Activated CD4-positive, alpha-beta T cell treated with anti-CD3 and anti-CD28 coated beads, Interleukin-2, amount 10 ng/mL, durations not matched to agents 24 days and 14 days (primary cell): ENCODE measurements around the gene GSTA3. TPM values are rescaled to one million over a fixed set of nuclear protein-coding genes. Genes with fewer than 3 reads are reported as not detected.
"Not testable (repeated sequence)": the region's sequence is repeated elsewhere in the genome, so short reads cannot be mapped to it uniquely, and the experiment has no call there.

Experiments used
- DNase-seq: peaks from one replicate; pipeline ENCODE4 v3.0.0; 2022
- H3K27ac Mint-ChIP-seq: one replicate; pipeline ENCODE4 v1.8.0; 2022; ENCODE audit warnings: mild to moderate bottlenecking, mixed read lengths
- H3K27me3 Mint-ChIP-seq: one replicate; pipeline ENCODE4 v1.8.0; 2022; ENCODE audit warnings: mixed read lengths
- H3K36me3 Mint-ChIP-seq: one replicate; pipeline ENCODE4 v1.8.0; 2022; ENCODE audit warnings: low read depth, mild to moderate bottlenecking, mixed read lengths
- H3K4me1 Mint-ChIP-seq: one replicate; pipeline ENCODE4 v1.8.0; 2021; ENCODE audit warnings: mixed read lengths
- H3K4me3 Mint-ChIP-seq: one replicate; pipeline ENCODE4 v1.8.0; 2022; ENCODE audit warnings: mild to moderate bottlenecking, moderate library complexity, mixed read lengths
- H3K9me3 Mint-ChIP-seq: one replicate; pipeline ENCODE4 v1.8.0; 2021; ENCODE audit warnings: mixed read lengths
- intact Hi-C: fragments of 100-400 bp; cut with micrococcal nuclease; formaldehyde crosslinking; loops from one replicate; pipeline ENCODE4 v1.15.1; 2023
- total RNA-seq: library from RNA; stranded (reverse); gene quantifications from 2 replicates; pipeline ENCODE4 v1.2.3, GENCODE V29; 2022

Gene GSTA3
- total RNA-seq: not detected in 2 replicates

- H3K27ac Mint-ChIP-seq: no peak within 1 kb of the TSS
- DNase-seq: no peak
- peaks cover 5% of the 10 kb centered on the region for H3K27me3 Mint-ChIP-seq
- no peaks in the 10 kb centered on the region for H3K36me3 Mint-ChIP-seq
- H3K4me3 Mint-ChIP-seq: no peak within 1 kb of the TSS
- no peaks in the 10 kb centered on the region for H3K9me3 Mint-ChIP-seq
- intact Hi-C loops: no loop called here
- no peaks in the 10 kb centered on the region for H3K4me1 Mint-ChIP-seq
These were observed at the start of gene GSTA3 for GRCh38 chr6:52909531-52909930. Gene GSTA3, minus strand, starts transcription at chr6:52909698. Its CDS starts 3,864 bp downstream, at chr6:52905834.

GRCh38 chr6:52958546-52959255, 49.2 kb upstream of the GSTA3 start:
- H3K4me3 Mint-ChIP-seq: no peak overlapping the region
- H3K4me1 Mint-ChIP-seq: no peaks in the 10 kb centered on the region
- no peak for DNase-seq
- H3K27me3 Mint-ChIP-seq: peaks cover 6% of the 10 kb centered on the region
- no peaks in the 10 kb centered on the region for H3K36me3 Mint-ChIP-seq
- H3K9me3 Mint-ChIP-seq: peaks cover 3% of the 10 kb centered on the region
- H3K27ac Mint-ChIP-seq: no peak overlapping the region
- intact Hi-C loops: no loop called here

DNA sequence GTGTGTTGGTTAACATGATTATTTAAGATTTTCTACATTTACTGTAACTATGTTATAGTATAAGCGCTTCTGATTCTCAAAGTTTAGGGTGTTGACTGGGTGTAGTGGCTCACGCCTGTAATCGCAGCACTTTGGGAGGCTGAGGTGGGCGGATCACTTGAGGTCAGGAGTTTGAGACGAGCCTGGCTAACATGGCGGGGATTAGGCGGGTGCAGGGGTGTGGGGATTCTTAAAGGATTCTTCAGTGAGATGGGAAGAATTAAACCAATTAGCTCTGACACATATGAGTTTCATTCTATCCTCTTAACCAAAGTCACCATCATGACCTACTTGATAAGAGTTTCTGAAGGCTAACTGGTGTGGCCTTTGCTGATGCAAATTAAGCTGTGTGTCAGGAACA, 46.4 kb upstream of the GSTA3 start:
- no peaks in the 10 kb centered on the region for H3K36me3 Mint-ChIP-seq
- intact Hi-C loops: no loop called here
- no peaks in the 10 kb centered on the region for H3K4me1 Mint-ChIP-seq
- H3K9me3 Mint-ChIP-seq: no peaks in the 10 kb centered on the region
- H3K27me3 Mint-ChIP-seq: peaks cover 6% of the 10 kb centered on the region
- H3K4me3 Mint-ChIP-seq: no peak overlapping the region
- no peak overlapping the region for H3K27ac Mint-ChIP-seq
- DNase-seq: no peak

DNA sequence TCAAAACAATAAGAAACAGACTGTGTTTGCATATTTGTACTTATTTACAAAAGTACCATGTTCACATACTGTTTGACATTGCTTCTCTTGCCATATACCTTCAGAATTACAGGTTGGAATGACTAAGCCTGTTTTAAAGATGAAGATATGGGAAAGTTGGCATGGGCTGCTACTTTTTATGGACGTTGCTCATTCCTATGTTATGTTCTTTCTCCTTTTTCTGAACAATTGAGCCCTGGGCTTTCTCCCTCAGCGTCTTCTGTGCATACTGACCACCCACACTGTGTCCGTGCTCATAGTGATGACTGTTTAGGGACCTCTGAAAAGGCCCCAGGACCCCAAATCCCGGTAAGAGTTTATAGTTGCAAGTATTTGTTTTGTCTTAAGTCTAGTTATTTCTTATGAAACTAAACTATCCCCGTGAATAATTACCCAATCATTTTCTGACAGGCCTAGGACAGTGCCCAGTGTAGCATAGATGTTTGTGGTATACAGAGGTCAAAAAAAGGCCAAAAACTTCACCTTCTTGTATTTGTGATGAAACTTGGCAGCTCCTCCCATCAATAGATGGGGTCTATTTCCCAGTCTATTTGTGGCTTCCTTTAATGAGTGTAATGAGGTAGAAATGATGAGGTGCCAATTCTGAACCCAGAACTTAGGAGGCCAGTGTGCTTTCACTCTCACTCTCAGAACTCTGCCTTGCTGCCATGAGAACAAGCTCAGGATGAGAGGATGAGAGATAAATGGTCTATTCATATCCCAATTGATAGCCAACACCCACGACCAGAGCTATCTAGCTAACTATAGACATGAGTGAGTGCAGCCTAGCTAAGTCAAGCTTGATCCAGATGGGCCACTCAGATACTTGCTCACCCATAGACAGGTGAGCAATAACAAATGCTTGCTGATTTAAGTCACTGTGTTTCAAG, 44.7 kb upstream of the GSTA3 start:
- Mint-ChIP-seq H3K36me3 (no peaks in the 10 kb centered on the region), H3K4me3 (no peak overlapping the region), H3K9me3 (no peaks in the 10 kb centered on the region)

DNA sequence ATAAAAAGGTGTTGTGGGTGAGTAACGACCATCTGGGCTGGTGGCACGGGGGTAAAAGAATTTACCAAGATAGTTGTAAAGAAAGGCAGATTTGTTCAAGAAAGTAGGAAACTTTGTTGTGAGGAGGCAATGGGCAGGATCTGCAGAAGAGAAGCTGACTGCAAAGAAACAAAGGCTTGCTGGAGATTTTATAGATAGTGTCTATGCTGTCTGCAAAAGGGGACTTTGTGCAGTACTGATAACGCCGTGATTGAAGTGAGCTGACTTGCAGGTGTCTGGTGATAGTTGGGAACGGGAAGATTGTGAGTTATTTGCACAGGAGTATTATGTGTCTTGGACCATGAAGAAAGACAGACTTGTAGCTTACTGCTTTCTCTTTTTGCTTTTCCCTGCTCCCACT, 36.8 kb upstream of the GSTA3 start:
- Mint-ChIP-seq H3K27me3 (peaks cover 19% of the 10 kb centered on the region), H3K4me3 (no peak overlapping the region), H3K36me3 (no peaks in the 10 kb centered on the region), H3K4me1 (no peaks in the 10 kb centered on the region), H3K9me3 (no peaks in the 10 kb centered on the region), H3K27ac (no peak overlapping the region)
- no peak for DNase-seq
- intact Hi-C loops: no loop called here

More for the DNA sequence above, 44.7 kb upstream of the GSTA3 start:
- Mint-ChIP-seq H3K4me1 (no peaks in the 10 kb centered on the region), H3K27me3 (peaks cover 11% of the 10 kb centered on the region), H3K27ac (no peak overlapping the region)
- no peak for DNase-seq
- intact Hi-C loops: no loop called here

GRCh38 chr6:52942821-52943220, 33.3 kb upstream of the GSTA3 start:
- intact Hi-C loops, H3K36me3 Mint-ChIP-seq, H3K4me1 Mint-ChIP-seq, H3K27ac Mint-ChIP-seq, DNase-seq, H3K4me3 Mint-ChIP-seq, H3K9me3 Mint-ChIP-seq: not testable (repeated sequence)
- peaks cover 11% of the 10 kb centered on the region for H3K27me3 Mint-ChIP-seq

DNA sequence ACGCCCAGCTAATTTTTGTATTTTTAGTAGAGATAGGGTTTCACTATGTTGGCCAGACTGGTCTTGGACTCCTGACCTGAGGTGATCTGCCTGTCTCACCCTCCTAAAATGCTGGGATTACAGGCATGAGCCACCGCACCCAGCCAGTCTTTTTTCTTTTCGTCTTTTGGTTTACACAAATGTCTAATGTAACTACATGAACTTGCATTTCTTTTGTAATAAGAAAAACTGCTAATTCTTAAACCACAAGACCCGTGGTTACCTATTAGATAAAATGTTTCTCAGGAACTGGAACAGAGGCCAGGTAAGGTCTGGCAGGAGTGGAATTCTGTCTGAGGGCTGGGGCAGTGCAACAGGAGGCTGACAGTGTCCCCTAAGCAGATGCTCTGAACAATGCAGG, 32.7 kb upstream of the GSTA3 start:
- intact Hi-C loops: no loop called here

DNA sequence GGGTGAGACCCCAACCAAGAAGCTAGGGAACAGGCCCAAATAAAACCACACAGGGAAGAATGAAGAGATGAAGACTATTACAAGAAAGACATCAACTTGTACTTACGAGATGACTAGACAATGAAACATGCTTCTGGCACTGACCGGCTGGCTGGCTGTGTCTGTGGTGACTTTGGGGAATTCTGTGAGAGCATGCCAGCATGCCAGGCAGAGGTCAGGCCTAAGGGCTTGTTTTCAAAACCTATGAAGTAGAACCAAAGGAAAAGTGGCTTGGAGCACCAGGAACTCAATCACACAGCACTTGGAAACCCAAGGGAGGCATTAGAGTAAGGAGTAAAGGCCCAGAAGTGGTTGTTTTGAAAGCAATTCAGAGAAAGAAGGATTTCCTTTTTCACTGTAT, 28.4 kb upstream of the GSTA3 start:
- peaks cover 4% of the 10 kb centered on the region for H3K27me3 Mint-ChIP-seq
- peaks cover 5% of the 10 kb centered on the region for H3K9me3 Mint-ChIP-seq
- H3K36me3 Mint-ChIP-seq: no peaks in the 10 kb centered on the region
- intact Hi-C loops: no loop called here
- no peak overlapping the region for H3K27ac Mint-ChIP-seq
- no peaks in the 10 kb centered on the region for H3K4me1 Mint-ChIP-seq
- DNase-seq: no peak
- no peak overlapping the region for H3K4me3 Mint-ChIP-seq

More for the DNA sequence above, 32.7 kb upstream of the GSTA3 start:
- Mint-ChIP-seq H3K9me3 (no peaks in the 10 kb centered on the region), H3K27me3 (peaks cover 9% of the 10 kb centered on the region), H3K4me1 (no peaks in the 10 kb centered on the region), H3K27ac (no peak overlapping the region), H3K4me3 (no peak overlapping the region), H3K36me3 (no peaks in the 10 kb centered on the region)
- DNase-seq: no peak

- H3K27me3 Mint-ChIP-seq: peaks cover 4% of the 10 kb centered on the region
- H3K27ac Mint-ChIP-seq: no peak overlapping the region
- intact Hi-C loops: no loop called here
- H3K9me3 Mint-ChIP-seq: peaks cover 5% of the 10 kb centered on the region
- no peaks in the 10 kb centered on the region for H3K36me3 Mint-ChIP-seq
- no peak for DNase-seq
- H3K4me1 Mint-ChIP-seq: no peaks in the 10 kb centered on the region
- no peak overlapping the region for H3K4me3 Mint-ChIP-seq
These were observed 24.3 kb upstream of the GSTA3 start for GRCh38 chr6:52933778-52934177.

- DNase-seq: no peak
- intact Hi-C loops: no loop called here
- Mint-ChIP-seq H3K4me3 (no peak overlapping the region), H3K36me3 (no peaks in the 10 kb centered on the region), H3K9me3 (peaks cover 5% of the 10 kb centered on the region), H3K27ac (no peak overlapping the region), H3K4me1 (no peaks in the 10 kb centered on the region), H3K27me3 (peaks cover 7% of the 10 kb centered on the region)
These were observed 21.9 kb upstream of the GSTA3 start for GRCh38 chr6:52931351-52931750.

DNA sequence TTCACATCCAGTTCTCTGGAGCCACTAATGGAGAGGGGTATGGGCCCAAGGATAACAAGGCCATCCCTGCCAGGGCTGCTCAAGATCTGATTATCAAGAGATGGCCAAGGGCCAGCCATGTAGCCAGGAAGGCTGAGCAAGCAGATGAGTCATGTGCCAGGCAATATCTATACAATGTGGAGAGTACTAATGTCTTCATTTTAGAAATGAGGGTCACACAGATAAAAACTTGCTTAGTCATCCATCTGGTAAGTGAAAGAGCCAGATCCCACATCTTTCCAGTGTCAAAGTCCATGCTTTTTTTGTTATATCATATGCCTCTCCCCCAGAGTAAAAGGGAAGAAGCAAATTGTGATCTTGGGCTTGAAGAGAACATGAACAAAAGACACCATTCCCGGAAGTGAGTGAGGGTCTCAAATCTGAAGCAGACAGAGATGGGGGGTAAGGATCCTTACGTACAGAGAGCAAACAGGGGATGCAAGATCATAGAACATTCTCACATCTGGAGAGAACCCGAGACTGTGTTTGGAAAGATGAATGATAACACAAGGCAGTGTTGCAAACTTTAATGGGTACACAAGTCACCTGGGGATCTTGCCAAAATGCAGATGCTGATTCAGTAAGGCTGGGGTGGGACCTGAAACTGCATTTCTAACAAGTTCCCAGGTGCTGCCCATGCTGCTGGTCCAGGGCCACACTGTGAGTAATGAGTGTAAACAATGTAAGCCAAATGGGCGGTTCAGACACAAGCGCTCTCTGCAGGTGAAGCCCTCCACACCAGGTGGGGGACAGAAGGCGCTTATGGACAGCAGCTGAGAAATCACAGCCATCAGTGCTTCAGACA, 20.0 kb upstream of the GSTA3 start:
- no peaks in the 10 kb centered on the region for H3K36me3 Mint-ChIP-seq
- H3K4me3 Mint-ChIP-seq: no peak overlapping the region
- H3K27ac Mint-ChIP-seq: no peak overlapping the region
- intact Hi-C loops: no loop called here
- no peak for DNase-seq
- H3K4me1 Mint-ChIP-seq: no peaks in the 10 kb centered on the region
- H3K9me3 Mint-ChIP-seq: no peaks in the 10 kb centered on the region
- peaks cover 6% of the 10 kb centered on the region for H3K27me3 Mint-ChIP-seq

DNA sequence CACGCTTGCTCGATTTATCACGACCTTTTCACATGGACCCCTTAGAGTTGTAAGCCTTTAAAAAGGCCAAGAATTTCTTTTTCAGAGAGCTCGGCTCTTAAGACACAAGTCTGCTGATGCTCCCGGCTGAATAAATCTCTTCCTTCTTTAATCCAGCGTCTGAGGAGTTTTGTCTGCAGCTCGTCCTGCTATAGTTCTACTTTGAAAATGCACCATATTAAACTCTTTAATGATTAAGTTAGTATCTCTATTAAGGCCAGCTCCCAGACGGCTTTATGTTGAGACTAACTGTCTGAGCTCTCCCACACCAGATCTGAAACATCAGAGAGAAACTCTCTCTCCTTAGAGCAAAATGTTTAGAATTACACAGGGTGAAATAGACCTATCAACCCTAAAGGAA, 18.0 kb upstream of the GSTA3 start:
- no peaks in the 10 kb centered on the region for H3K36me3 Mint-ChIP-seq
- no peak overlapping the region for H3K4me3 Mint-ChIP-seq
- peaks cover 8% of the 10 kb centered on the region for H3K27me3 Mint-ChIP-seq
- H3K27ac Mint-ChIP-seq: no peak overlapping the region
- H3K9me3 Mint-ChIP-seq: no peaks in the 10 kb centered on the region
- intact Hi-C loops: no loop called here
- no peaks in the 10 kb centered on the region for H3K4me1 Mint-ChIP-seq
- DNase-seq: no peak

DNA sequence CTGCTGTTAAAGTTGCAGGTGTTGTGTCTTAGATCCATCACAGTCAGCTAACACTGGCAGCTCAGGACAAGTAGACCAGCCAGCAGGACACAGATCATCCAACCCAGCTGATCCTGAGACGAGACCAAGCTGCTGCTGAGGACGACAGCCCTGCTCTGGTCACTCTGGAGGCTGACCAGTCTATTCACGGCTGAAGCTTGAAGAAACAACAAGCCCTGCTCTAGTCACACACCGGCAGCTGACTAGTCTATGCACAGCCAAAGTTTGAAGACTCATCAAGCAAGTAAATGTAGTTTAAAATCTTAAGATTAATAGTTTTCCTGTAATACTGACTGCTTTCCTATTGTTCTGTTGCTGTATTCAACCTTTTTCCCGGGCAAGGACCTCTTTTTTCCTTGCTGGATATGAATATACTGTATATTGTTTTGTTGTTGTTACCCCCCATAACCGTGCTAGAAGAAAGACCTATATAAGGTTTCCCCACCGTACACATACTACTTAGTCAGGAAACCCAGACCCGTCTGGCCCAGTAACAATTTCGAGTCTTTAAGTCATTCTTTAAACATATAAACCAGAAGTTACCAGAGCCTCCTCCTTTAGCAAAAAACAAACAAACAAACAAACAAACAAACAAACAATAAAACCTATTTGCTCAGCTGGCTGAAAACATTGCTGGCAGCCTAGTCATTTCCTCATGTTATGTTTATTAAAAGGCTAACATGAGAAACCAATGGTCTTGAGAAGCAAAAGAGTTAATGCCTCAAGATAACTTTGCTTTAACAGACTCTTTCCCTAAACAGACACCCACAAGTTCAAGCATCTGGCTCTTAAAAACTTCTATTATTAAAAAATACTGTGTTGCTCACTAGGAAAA, 16.7 kb upstream of the GSTA3 start:
- H3K36me3 Mint-ChIP-seq: no peaks in the 10 kb centered on the region
- no peaks in the 10 kb centered on the region for H3K4me1 Mint-ChIP-seq
- DNase-seq: no peak
- intact Hi-C loops: no loop called here
- no peak overlapping the region for H3K4me3 Mint-ChIP-seq
- peaks cover 8% of the 10 kb centered on the region for H3K27me3 Mint-ChIP-seq
- no peaks in the 10 kb centered on the region for H3K9me3 Mint-ChIP-seq
- H3K27ac Mint-ChIP-seq: no peak overlapping the region
